ENCODE data around the gene ARHGAP40.

The ARHGAP40 gene

GRCh38 chr20:38698541-38698940 is 96.9 kb downstream of the ARHGAP40 start:
- no peak overlapping the region for H2AFZ ChIP-seq
- no peaks in the 10 kb centered on the region for H3K27me3 ChIP-seq (ENCODE audit: control insufficient read depth, insufficient read depth, low read length)
- no peaks in the 10 kb centered on the region for H3K36me3 ChIP-seq (ENCODE audit: control insufficient read depth, insufficient read depth, low read length)
- no peak overlapping the region for H3K4me2 ChIP-seq (ENCODE audit: low read length)
- no peaks in the 10 kb centered on the region for H3K4me1 ChIP-seq
- H3K27ac ChIP-seq: no peak overlapping the region
- no peak for TF ChIP-seq CTCF (IDR thresholded peaks at IDR 0.05)
- H3K9ac ChIP-seq: no peak overlapping the region
- H3K9me3 ChIP-seq (ENCODE audit: control insufficient read depth, low read length): no peaks in the 10 kb centered on the region
- H3K4me3 ChIP-seq (ENCODE audit: low read depth, low read length): no peak overlapping the region
- no peaks in the 10 kb centered on the region for H3K79me2 ChIP-seq

DNA sequence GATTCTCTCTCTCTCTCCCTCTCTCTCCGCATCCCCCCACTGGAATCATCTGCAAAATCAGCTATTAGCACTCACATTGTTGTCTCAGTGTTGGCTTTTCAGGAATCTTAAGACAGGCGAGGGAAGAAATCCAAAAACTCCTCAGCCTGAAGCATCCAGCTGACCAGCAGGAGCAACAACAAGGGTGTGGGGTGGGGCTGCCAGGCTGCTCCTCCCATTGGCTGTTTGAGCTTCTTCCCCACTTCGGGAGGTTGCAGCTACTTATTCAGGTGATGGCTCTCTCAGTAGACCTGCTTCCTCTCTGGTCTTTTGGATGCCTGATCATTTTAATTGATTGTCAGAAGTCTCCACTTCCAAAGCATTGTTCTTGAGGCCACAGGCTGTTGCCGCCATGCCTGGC is 98.5 kb downstream of the ARHGAP40 start:
- H3K27ac ChIP-seq: no peak overlapping the region
- H3K36me3 ChIP-seq (ENCODE audit: control insufficient read depth, insufficient read depth, low read length): no peaks in the 10 kb centered on the region
- no peak for TF ChIP-seq CTCF (IDR thresholded peaks at IDR 0.05)
- no peak overlapping the region for H3K4me2 ChIP-seq (ENCODE audit: low read length)
- no peaks in the 10 kb centered on the region for H3K79me2 ChIP-seq
- H3K9ac ChIP-seq: no peak overlapping the region
- no peaks in the 10 kb centered on the region for H3K4me1 ChIP-seq
- no peak overlapping the region for H2AFZ ChIP-seq
- H3K4me3 ChIP-seq (ENCODE audit: low read depth, low read length): no peak overlapping the region
- H3K27me3 ChIP-seq (ENCODE audit: control insufficient read depth, insufficient read depth, low read length): no peaks in the 10 kb centered on the region
- H3K9me3 ChIP-seq (ENCODE audit: control insufficient read depth, low read length): no peaks in the 10 kb centered on the region
